K562 (cell line): ENCODE measurements around the gene IFI27L2.

Source experiments
- E2F4 ChIP-seq: sonication (generic); formaldehyde crosslinking; IDR thresholded peaks from 2 replicates; pipeline ENCODE4 v1.8.0; 2022; ENCODE audit warnings: mild to moderate bottlenecking, low read depth, missing genetic modification reagents
- E2F6 ChIP-seq, 2 experiments: IDR thresholded peaks; 2 replicates each; pipeline ENCODE4 v1.6.1; 2011; ENCODE audit warnings: borderline replicate concordance in 1 of 2, control low read depth in 1 of 2, low read depth in 1 of 2, low read length in 1 of 2, mild to moderate bottlenecking in 1 of 2, mixed read lengths in 1 of 2, moderate library complexity in 1 of 2; ENCODE audit not compliant: insufficient read depth in 1 of 2, insufficient read length in 1 of 2, poor library complexity in 1 of 2, severe bottlenecking in 1 of 2; ENCODE audit errors: extremely low read depth in 1 of 2
- FOXM1 ChIP-seq, 2 experiments: fragments of 450-650 bp in 1 of 2; sonication (generic) in 1 of 2; formaldehyde crosslinking in 1 of 2; IDR thresholded peaks; 2 replicates each; pipeline versions ENCODE4 v1.6.1 to v1.9.0; 2017 to 2022; ENCODE audit warnings: low read depth in 2 of 2, mild to moderate bottlenecking in 2 of 2, missing genetic modification reagents in 1 of 2, moderate library complexity in 1 of 2
- NR2C2 ChIP-seq, 2 experiments: fragments of 200-800 bp in 1 of 2; sonication (Bioruptor generic) in 1 of 2; sonication (generic) in 1 of 2; formaldehyde crosslinking in 1 of 2; IDR thresholded peaks; 2 replicates each; pipeline versions ENCODE4 v1.6.1 to v1.8.0; 2016 to 2022; ENCODE audit warnings: mild to moderate bottlenecking in 1 of 2, missing compliant biosample characterization in 1 of 2, missing genetic modification characterization in 1 of 2, missing genetic modification reagents in 1 of 2
- TEAD1 ChIP-seq, 2 experiments: fragments of 450-650 bp in 1 of 2; sonication (generic) in 1 of 2; formaldehyde crosslinking; IDR thresholded peaks; 2 replicates each; pipeline versions ENCODE4 v1.4.0 to v1.8.0; 2020 to 2022; ENCODE audit warnings: mild to moderate bottlenecking in 2 of 2, missing genetic modification reagents in 1 of 2
- ZNF146 ChIP-seq: IDR thresholded peaks from one replicate; pipeline ENCODE4 v1.6.1; 2018; ENCODE audit warnings: missing compliant biosample characterization; ENCODE audit not compliant: unreplicated experiment
- TF ChIP-seq, protein P1 (sequence below), 3 experiments: IDR thresholded peaks in 2 of 3; conservative IDR thresholded peaks in 1 of 3; 2 replicates each; pipeline ENCODE4 v1.5.1; 2011 to 2012; ENCODE audit warnings: low read length in 3 of 3, mild to moderate bottlenecking in 3 of 3, control low read depth in 2 of 3, improper control_type of control experiment in 1 of 3, inconsistent platforms in 1 of 3, low read depth in 1 of 3, mixed read lengths in 1 of 3, moderate library complexity in 1 of 3; ENCODE audit not compliant: insufficient read depth in 2 of 3
- TF ChIP-seq, protein P2 (sequence below), 2 experiments: fragments of 450-650 bp; conservative IDR thresholded peaks; 2 replicates each; pipeline ENCODE4 v1.6.1; 2017; ENCODE audit warnings: mild to moderate bottlenecking in 2 of 2, moderate library complexity in 2 of 2

DNA sequence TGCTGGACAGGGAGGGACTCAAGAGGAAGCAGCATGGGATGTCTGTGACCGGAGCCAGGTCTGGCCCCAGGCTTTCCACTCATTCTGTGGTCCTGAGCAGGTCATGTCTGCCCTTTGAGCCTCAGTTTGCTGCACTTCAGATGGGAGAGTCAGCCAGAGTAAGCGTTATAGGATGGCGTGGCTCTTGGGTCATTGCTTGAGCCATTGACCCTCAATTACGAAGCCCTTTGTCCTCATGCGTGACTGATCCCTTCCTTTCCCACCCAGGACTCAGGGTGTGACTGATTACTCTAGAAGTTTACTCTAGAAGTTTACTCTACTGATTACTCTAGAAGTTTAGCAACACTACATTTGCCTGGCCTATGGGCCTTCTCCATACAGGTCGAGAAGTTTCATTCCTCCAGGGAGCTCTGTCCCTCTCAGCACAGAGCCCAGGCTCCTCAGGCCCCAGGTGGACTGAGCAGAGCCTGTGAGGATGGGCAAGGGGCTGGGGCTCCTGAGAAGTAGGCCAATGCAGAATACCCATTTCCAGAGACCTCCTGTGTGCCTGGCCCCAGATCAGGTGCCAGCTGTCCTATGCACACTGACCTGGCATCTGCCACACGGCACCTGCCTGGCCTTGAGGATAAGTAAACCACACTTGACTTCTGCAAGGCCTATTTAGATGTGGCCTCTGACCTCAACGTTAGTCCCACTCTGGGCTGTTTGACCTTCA lies 26.5 kb downstream of the IFI27L2 start:
- TF ChIP-seq, protein P1, sequence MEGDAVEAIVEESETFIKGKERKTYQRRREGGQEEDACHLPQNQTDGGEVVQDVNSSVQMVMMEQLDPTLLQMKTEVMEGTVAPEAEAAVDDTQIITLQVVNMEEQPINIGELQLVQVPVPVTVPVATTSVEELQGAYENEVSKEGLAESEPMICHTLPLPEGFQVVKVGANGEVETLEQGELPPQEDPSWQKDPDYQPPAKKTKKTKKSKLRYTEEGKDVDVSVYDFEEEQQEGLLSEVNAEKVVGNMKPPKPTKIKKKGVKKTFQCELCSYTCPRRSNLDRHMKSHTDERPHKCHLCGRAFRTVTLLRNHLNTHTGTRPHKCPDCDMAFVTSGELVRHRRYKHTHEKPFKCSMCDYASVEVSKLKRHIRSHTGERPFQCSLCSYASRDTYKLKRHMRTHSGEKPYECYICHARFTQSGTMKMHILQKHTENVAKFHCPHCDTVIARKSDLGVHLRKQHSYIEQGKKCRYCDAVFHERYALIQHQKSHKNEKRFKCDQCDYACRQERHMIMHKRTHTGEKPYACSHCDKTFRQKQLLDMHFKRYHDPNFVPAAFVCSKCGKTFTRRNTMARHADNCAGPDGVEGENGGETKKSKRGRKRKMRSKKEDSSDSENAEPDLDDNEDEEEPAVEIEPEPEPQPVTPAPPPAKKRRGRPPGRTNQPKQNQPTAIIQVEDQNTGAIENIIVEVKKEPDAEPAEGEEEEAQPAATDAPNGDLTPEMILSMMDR (IDR thresholded peaks at IDR 0.05 in 2 of 3, conservative IDR thresholded peaks at IDR 0.05 in 1 of 3; ENCODE audit: insufficient read depth in 2 of 3, low read depth in 1 of 3, low read length in 3 of 3) = no peak
- TF ChIP-seq ZNF146 (CRISPR knock-in tag) (no peak), E2F4 (CRISPR knock-in tag) (no peak), FOXM1 (IDR thresholded peaks at IDR 0.05; ENCODE audit: low read depth) (no peak), FOXM1 (CRISPR knock-in tag; IDR thresholded peaks at IDR 0.05; ENCODE audit: low read depth) (no peak), NR2C2 (CRISPR knock-in tag; IDR thresholded peaks at IDR 0.05) (no peak), NR2C2 (tag; IDR thresholded peaks at IDR 0.05) (no peak), TEAD1 (CRISPR knock-in tag; IDR thresholded peaks at IDR 0.05) (no peak), E2F6 (IDR thresholded peaks at IDR 0.05; ENCODE audit: borderline replicate concordance in 1 of 2, extremely low read depth in 1 of 2, insufficient read depth in 1 of 2, insufficient read length in 1 of 2, low read depth in 1 of 2, low read length in 1 of 2, poor library complexity in 1 of 2, severe bottlenecking in 1 of 2) (no peak)
- TF ChIP-seq, protein P2, sequence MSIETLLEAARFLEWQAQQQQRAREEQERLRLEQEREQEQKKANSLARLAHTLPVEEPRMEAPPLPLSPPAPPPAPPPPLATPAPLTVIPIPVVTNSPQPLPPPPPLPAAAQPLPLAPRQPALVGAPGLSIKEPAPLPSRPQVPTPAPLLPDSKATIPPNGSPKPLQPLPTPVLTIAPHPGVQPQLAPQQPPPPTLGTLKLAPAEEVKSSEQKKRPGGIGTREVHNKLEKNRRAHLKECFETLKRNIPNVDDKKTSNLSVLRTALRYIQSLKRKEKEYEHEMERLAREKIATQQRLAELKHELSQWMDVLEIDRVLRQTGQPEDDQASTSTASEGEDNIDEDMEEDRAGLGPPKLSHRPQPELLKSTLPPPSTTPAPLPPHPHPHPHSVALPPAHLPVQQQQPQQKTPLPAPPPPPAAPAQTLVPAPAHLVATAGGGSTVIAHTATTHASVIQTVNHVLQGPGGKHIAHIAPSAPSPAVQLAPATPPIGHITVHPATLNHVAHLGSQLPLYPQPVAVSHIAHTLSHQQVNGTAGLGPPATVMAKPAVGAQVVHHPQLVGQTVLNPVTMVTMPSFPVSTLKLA (conservative IDR thresholded peaks at IDR 0.05) = no peak
